GM21423 (cell line): ENCODE measurements around the gene ZNF580.

Source experiments
- ATAC-seq: cut with Tn5 transposase; IDR thresholded peaks from one replicate; pipeline ENCODE4 v1.9.1; 2021; ENCODE audit warnings: mild to moderate bottlenecking, moderate library complexity; ENCODE audit not compliant: unreplicated experiment

The ZNF580 gene

DNA sequence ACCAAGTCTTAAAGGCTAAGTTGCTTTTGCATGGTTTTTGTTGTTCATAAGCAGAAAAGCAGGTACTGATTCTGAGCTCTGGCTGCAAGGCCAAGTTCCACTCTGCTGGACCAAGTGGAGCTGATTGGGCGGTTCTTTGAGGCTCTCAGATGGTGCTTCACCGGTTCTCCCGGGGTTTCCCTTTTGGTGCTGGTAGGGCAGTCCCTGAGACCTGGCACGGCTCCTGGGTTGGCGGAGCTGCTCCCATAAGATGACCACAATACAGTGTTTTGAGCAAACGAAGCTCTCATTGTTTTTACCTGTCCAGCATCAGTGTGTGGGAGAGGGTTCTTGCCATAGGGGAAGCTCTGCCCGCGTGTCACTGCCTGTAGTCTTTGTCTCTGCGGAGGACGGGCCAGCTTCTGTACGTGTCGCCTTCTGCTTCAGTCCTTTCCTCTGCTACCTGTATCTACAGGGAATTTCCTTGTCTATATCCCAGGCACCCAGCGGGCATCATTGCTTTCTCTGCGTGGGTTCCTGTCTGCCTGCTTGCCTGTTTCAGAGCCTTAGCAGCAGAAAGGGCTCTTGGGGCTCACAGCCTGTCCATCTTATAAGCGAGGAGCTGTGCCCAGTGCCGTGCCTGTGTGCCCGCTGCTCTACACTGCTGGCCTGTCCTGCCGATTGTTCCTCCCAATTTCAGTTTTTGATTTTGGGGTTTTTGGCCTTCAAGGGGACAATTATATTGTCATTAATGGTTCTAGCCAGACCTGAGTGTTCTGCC is 16.4 kb downstream of the ZNF580 start:
- no peak for ATAC-seq

DNA sequence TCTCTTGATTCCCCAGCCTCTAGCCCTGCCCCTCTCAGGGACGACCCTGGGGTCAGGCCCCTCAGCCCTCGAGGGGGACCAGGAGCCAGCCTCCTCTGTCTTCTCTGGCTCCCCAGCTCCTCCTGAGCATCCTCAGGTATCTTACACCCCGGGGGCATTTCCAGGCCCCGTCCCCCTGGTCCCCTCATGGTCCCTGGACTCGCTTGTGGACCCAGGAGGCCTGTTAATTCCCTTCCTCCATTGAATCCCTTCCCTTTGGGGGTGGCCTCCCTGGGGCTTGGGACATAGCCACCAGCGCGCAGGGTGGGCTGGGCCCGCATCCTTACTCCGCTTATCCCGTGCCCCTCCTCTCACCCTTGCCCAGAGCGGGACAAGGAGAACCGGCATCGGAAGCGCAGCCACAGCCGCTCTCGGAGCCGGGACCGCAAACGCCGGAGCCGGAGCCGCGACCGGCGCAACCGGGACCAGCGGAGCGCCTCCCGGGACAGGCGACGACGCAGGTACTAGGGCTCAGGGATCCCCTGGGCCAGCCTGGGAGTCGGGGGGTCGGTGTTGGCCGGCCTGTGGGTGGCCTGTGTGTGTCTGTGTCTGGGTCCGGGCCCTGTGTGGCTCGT is 18.2 kb downstream of the ZNF580 start:
- no peak for ATAC-seq

DNA sequence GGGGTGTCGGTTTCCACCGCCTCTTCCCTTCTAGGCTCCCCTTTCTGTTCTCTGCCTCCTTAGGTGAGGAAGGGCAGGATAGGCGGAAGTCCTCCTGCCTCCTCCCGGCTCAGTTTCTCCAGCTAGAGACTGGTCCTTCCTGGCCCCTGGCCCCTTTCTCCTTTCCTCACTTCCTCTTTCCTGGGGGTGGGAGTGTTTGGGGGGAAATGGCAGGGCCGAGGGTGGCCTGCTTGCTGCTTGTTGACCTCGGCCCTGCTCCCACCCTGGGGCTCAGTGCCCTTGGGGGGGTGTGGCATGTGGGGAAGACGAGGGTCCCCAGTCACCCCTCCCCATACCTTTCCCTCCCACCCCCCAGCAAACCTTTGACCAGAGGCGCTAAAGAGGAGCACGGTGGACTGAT is 19.0 kb downstream of the ZNF580 start:
- no peak for ATAC-seq

DNA sequence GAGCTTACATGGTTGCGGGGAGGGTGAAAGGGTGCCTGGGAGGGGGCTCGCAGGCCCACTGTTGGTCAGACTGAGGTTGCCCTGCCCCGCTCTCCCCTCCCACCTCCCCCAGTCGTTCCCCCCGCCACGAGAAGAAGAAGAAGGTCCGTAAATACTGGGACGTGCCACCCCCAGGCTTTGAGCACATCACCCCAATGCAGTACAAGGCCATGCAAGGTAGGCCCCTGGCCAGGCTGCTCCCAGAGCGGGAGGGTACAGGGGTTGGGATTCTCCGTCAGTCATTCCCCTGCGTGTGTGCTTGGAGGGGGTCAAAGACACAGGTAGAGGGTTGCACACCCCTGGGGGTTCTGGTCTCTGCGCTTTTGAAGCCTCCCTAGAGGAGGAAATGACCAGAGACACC is 19.6 kb downstream of the ZNF580 start:
- no peak for ATAC-seq

DNA sequence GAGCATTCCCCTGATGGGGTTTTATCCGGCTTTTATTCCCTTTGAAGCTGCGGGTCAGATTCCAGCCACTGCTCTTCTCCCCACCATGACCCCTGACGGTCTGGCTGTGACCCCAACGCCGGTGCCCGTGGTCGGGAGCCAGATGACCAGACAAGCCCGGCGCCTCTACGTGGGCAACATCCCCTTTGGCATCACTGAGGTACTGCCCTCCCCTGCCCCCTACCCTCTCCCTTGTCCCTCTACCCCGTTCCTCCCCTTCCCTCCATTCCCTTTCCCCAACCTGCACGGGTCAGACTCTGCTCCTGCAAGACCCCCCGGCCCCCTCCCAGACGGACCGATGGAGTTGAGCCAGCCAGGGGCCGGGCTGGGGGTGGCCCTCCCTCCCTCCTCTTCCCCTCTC is 20.2 kb downstream of the ZNF580 start:
- ATAC-seq: no peak

DNA sequence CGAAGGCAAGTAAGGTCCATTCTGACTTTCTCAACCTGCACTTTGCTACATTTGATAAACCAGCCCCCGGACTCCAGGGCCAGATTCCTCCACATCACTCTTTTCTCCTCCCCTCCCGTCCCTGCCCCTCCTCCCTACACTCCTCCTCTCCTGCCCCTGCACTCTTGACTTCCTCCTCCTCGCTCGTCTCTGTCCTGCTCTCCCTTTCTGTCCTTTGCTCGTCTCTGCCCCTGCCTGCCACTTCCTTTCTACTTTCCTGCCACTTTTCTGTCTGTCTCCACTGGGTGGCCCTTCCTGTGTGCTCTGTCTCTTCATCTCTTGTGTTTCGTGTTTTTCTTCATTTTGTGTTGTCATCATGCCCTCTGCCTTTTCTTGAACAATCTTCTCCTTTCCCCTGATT is 21.0 kb downstream of the ZNF580 start:
- ATAC-seq: no peak

DNA sequence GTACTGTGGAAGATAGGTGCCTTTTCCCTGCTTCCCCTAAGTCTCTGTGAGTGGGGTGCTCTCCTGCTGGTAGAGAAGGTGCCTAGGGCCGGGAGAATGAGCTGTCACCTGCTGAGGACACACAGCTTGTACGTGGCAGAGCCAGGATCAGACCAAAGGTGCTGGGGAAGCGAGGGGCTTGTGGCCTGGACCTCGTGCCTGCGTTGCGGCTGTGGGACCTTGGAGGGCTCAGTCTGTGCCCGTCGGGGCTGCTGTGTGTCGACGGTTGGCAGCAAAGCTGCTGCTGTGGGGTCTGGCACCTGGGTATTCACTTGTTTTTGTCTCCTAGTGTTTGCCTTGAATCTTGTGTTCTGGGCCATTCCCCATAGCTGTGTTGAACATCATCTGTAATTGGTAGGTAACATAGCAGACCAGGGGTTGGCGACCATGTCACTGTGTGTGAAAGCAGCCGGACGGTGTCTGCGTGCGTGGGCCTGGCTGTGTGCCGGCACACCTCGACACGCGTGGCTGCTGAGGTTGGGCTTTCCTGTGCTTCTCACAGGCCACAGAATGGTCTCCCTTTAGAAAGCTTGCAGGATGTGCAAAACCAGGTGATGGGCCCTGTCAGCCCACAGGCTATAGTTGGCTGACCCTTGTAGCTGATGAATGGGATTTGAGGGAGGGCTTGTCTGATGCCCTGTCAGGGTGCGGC is 23.2 kb downstream of the ZNF580 start:
- ATAC-seq: no peak

DNA sequence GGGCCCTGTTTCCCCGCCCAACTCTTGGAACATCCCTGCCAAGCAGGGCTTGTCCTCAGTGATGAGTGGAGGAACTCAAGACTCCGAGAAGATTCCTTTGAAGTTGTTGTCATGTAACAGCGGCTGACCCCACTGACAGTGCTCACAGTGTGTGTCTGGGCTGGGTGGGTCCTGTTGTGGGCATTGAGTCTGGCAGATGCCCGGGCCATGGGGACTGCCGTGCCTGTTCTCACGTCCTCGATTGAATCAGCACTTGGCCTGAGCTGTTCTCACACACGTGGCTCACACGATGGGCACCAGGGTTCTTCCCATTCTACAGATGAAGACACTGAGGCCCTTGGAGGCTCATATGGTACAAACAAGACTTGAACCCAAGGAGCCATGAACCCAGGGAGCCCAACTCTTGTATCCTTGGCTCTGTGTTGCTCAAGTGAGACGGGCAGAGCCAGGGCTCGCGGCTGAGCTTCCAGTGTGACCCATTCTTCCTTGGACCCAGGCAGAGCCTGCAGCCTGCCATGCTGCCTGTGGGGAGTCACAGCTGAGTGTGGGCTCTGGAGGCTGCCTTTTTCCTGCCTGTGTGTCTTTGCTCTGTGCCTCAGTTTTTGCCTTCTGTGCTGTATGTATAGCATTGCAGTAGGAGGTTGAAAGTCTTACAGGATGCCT is 25.7 kb downstream of the ZNF580 start:
- no peak for ATAC-seq

DNA sequence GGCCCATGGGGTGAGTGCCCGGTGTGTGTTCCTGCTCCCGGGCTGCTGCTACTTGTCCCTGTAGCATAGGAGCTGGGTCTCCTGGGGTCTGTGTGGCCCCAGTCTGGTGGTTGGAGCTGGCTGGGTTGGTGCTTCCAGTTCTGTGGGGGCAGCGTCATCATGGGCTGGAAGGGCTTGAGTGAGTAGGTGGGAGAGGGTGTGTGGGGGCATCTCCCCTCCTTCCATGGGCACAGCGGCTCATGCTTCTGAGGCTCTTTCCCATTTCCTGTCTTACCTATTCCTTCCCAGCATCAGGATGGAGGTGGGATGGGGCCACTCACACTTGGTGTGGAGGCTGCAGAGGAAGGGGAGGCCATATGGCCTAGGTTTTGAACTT is 26.2 kb downstream of the ZNF580 start:
- no peak for ATAC-seq

DNA sequence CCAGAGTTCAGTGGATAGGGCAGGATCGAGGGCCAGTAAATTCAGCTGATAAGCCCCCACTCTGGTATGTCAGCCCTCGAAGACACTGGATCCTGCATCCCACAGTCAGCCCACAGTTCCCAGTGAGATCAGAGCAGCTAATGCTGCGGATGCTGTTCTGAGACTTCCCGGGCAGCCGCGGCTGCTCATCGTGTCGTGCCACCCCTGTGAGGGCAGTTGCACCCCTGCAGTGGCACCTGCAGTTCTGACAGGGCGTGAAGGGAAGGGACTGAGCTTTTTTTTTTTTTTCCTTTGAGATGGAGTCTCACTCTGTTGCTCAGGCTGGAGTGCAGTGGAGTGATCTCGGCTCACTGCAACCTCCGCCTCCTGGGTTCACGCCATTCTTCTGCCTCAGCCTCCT is 26.7 kb downstream of the ZNF580 start:
- no peak for ATAC-seq

DNA sequence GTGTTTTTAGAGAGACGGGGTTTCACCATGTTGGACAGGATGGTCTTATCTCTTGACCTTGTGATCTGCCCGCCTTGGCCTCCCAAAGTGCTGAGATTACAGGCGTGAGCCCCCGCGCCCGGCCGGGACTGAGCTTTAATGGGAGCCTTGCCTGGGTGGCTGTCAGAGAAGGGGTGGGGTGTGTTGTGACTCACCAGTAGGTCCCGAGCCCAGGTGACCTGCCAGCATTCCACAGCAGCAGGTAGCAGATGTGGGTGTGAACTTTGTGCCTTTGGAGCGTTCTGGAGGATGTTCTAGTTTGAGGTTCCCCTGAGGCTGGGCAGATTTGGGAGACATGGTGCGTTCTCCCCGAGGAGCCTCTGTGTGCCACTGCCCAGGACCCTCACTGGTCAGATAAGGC is 27.2 kb downstream of the ZNF580 start:
- no peak for ATAC-seq

DNA sequence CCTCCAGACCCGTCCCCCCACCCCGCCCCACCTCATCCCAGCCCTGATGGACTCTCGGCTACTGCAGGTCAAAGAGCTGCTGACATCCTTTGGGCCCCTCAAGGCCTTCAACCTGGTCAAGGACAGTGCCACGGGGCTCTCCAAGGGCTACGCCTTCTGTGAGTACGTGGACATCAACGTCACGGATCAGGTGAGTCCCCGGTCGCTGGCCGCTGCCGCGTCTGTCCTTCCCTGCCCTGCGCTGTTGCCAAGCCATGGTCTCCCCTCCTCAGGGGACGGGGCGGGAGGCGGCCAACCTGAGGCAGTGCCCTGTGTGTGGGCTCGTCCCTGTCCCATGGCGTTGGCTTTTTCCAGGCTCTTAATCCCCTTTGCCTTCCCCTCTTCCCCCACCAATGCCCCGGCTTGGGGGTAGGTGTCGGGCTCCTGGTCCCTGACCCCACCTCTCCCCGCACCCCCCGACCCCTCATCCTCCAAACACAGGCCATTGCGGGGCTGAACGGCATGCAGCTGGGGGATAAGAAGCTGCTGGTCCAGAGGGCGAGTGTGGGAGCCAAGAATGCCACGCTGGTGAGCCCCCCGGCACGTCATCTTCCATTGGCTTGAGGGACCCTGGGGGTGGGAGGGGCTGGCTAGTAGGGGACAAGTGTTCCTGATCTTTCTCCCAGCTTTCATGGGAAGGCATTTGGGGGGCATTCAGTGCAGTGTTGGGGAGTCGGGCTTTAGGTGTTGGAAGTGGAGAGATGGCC is 28.0 kb downstream of the ZNF580 start:
- ATAC-seq: no peak

DNA sequence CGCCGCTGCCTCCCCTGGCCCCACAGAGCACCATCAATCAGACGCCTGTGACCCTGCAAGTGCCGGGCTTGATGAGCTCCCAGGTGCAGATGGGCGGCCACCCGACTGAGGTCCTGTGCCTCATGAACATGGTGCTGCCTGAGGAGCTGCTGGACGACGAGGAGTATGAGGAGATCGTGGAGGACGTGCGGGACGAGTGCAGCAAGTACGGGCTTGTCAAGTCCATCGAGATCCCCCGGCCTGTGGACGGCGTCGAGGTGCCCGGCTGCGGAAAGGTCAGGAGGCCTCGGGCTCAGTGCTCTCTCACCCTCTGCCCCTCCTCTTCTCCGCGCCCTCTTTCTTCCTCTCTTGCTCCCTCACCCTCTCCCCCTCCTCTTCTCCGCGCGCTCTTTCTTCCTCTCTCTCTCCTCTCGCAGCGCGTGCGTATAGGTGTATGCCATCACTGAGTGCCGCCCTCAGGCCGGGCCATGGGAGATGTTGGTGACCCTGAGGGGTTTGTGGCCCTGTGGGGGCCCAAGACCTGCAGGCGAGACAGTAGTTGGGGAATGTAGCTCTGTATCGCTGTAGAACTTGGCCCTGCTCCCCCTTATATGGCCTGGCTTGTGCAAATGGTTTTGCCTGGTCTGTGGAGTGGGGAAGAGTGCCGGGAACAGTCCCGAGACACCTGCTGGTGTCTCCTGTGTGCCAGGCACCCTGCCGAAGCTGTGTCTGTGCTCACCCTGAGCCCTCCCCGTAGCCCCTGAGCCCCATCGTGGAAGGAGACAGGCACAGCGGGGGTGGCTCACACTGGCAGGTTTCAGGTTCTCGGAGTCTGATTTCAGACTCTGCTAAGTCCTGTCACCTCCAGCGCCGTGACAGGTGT is 28.8 kb downstream of the ZNF580 start:
- no peak for ATAC-seq

DNA sequence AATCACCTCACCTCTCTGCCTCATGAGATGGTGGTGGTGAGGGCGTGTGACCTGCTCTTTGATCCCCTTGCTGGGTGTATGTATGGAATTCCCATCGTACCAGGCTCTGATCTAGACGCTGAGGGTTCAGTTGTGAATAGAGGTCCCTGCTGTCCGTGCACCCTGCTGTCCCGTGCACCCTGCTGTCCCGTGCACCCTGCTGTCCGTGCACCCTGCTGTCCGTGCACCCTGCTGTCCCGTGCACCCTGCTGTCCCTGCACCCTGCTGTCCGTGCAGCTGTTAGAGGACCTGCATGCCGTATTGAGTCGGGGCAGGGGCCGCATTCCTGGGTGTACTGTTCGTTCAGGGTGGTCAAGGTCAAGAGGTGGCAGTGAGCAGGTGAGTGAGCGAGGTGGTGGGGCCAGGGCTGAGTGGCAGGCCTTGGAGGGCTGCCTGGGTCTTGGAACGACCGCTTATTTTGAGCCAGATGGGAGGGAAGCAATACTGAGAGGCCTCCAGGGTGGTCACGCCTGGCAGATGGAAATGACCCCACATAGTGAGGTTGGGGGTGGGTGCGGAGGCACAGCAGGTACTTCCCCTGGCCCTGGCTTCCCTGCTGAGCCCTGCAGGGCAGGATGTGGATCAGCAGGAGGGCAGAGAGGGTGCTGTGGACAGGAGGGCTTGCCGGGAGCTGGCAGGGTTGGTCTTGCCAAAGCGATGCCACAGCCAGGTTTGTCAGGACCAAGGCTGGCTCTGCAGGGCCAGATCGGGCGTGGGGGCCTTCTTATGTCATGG is 29.7 kb downstream of the ZNF580 start:
- ATAC-seq: no peak

DNA sequence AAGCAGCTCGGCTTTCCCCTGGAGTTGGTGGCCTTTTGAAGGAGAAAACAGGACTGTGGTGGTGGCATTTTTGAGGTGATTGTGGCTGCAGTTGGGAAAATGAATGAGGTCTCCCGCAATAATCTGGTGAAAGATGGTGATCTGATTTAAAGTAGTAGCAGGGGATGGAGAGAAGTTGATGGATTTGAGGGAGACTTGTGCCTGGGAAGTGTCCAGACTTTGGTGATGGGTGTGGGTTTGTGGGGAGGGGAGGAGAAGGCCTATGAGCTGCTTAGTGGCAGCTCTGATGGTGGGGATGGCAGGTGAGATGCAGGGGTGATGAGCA is 30.2 kb downstream of the ZNF580 start:
- no peak for ATAC-seq

DNA sequence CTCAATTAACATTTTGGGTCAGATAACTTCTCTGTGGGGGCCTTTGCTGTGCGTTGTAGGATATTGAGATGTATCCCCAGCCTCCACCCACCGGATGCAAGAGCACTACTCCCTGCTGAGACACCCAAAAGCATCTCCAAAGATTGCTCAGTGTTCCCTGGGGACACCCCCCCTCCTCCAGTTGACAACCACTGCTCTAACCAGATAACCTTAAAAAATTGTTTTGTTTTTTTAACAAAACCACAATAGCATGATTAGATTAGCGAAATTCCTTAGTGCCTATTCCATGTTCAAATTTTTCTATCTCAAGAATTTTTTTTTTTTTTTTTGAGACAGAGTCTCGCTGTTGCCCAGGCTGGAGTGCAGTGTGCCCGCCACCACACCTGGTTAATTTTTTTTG is 31.6 kb downstream of the ZNF580 start:
- ATAC-seq: no peak

DNA sequence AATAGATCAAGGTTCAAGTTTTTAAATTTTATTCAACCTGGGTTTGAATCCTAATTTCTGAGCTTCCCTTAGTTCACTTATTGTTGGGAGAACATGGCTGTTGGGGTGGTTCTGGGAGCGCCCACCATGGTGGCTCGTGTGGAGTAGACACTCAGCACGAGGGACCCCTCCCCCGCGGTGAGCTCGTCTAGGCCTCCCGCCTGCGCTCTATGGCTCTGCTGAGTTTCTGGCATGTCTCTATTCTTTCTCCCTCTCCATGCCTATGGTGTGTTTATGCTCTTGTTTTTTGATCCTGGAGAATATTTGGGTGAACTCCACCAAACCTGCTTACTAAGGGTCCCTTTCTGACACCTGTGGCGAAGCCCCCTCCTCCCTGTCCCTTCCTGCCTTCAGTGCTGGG is 32.7 kb downstream of the ZNF580 start:
- ATAC-seq: no peak

DNA sequence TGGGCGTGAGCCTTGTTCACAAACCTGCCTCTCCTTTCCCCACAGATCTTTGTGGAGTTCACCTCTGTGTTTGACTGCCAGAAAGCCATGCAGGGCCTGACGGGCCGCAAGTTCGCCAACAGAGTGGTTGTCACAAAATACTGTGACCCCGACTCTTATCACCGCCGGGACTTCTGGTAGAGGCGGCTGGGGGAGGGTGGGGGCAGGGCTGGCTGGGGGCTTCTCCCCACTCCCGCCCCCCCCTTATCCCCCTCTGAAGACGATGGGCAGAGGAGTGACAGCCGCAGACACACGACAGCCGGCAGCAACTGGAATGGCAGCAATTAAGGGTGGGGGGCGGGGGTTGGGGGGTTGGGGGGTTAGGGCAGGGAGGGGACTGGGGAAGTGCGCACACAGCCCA is 33.1 kb downstream of the ZNF580 start:
- ATAC-seq: no peak

DNA sequence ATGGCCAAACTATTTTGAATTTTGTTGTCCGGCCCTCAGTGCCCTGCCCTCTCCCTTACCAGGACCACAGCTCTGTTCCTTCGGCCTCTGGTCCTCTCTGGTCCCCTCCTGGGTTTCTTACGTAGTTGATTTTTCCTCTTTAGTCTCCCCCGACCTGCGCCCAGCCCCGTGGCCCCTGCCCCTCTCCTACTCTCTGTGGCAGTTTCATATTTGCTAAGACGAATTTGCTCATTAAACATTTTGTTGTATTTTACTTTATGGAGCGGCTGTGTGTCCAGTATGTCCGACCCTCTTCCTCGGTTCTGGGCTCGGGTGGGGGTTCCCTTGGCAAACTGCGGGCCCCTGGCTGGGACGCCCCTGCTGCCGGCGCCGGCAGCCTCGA is 33.6 kb downstream of the ZNF580 start:
- ATAC-seq: no peak
